NB4 (cell line): ENCODE data around the gene DNAI4.

Experiments used
- MAX ChIP-seq: IDR thresholded peaks from 2 replicates; pipeline ENCODE4 v1.6.1; 2011; ENCODE audit warnings: low read depth, low read length
- POLR2A ChIP-seq: IDR thresholded peaks from 2 replicates; pipeline ENCODE4 v1.6.1; 2011; ENCODE audit warnings: mild to moderate bottlenecking; ENCODE audit not compliant: insufficient read length; ENCODE audit errors: extremely low read depth
- TF ChIP-seq, protein P1 (sequence below): IDR thresholded peaks from one replicate; pipeline ENCODE4 v1.5.1; 2012; ENCODE audit warnings: low read depth, low read length

- TF ChIP-seq, protein P1, sequence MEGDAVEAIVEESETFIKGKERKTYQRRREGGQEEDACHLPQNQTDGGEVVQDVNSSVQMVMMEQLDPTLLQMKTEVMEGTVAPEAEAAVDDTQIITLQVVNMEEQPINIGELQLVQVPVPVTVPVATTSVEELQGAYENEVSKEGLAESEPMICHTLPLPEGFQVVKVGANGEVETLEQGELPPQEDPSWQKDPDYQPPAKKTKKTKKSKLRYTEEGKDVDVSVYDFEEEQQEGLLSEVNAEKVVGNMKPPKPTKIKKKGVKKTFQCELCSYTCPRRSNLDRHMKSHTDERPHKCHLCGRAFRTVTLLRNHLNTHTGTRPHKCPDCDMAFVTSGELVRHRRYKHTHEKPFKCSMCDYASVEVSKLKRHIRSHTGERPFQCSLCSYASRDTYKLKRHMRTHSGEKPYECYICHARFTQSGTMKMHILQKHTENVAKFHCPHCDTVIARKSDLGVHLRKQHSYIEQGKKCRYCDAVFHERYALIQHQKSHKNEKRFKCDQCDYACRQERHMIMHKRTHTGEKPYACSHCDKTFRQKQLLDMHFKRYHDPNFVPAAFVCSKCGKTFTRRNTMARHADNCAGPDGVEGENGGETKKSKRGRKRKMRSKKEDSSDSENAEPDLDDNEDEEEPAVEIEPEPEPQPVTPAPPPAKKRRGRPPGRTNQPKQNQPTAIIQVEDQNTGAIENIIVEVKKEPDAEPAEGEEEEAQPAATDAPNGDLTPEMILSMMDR = no peak
- TF ChIP-seq POLR2A (no peak), MAX (no peak)
Observed at GRCh38 chr1:66927528-66927927, 2.9 kb upstream of the DNAI4 start.
